HG02938 (cell line): ENCODE data around the gene FXYD6.

Experiments
- ATAC-seq: cut with Tn5 transposase; IDR thresholded peaks from one replicate; pipeline ENCODE4 v1.9.1; 2021; ENCODE audit warnings: mild to moderate bottlenecking, moderate library complexity; ENCODE audit not compliant: unreplicated experiment

The FXYD6 gene

DNA sequence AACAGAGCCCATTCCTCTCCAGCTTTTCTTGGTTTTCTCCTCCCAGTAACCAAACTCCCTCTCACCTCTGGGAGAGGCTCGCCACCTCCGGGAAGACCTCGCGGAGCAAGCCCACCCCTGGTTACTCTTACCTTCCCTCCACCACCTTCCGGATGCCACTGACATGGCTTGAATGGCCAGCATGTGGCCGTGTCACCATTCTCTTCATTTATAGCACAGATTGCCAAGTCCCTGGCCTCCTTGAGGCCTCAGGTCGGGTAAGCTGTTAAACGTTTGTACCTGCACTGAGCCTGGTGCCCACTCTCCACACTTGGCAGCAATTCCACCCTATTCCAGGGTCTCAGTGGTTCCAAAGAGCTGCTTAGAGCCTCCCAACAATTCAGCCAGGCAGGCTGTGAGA lies 43.9 kb downstream of the FXYD6 start:
- no peak for ATAC-seq

DNA sequence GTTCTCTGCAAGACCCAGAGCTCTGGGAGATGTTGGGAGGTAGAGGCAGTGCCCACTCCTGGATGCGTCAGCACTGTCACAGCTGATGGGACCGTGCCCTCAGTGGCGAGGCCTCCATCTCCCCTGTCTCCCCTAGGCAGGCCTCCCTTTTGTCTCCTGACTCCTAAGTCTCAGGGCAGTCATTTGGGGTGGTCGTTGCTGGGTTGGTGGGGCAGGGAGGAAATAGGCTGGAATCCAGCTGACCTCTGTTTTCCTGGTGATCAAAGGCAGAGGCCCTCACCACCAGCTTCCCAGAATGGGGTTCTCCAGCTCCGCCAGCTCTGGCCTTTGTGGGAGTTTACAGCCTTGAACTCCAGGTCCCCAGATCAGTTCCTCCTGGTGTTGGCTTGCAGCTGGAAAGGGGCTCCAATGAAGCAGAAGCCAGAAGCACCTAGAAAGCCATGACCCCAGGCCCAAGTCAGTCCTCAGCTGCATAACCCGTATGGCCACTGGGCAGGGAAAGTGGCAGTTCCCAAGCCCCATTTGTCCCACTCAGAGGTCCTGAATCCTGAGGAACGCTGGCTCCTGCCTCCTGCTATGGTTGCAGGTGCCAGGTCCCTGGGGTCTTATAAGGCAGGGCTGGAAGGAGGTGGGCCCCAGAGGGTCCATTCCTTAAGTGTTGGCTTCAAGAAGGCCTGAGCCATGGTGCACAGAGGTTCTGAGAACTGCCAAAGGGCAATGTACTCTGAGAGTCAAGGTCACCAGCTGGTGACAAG lies 44.6 kb downstream of the FXYD6 start:
- ATAC-seq: no peak

DNA sequence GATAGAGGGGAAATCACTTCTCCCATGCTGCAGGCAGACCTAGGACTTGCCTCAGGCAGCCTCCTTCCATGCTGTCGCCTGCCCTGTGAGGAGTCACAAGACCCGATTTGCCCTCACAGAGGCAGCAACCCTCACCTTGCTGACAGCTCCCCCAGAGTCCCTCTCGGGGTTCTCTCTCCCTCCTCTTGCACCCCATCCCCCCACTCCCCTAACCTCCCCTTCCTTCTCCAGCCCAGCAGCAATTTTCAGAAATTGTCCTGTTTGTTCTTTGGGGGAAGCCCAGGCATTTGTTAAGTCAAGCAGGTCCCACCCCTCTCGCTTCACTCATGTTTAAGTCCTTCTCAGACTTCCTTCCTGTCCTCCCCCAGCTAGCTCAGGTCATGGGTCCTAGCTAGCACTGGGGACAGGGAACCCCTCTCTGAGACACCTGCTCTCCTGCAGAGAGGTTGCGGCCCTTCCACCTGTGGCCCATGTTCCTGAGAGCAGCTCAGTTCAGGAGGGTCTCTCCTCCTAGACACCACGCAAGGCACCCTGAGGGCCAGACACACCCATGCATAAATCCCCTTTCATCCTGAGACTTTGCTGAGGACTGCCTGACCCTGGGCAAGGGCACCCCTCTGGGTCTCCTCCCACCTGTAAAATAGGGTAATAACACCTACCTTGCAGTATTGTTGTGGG lies 45.6 kb downstream of the FXYD6 start:
- no peak for ATAC-seq

- no peak for ATAC-seq
These were observed 46.4 kb downstream of the FXYD6 start for GRCh38 chr11:117830072-117830471.

DNA sequence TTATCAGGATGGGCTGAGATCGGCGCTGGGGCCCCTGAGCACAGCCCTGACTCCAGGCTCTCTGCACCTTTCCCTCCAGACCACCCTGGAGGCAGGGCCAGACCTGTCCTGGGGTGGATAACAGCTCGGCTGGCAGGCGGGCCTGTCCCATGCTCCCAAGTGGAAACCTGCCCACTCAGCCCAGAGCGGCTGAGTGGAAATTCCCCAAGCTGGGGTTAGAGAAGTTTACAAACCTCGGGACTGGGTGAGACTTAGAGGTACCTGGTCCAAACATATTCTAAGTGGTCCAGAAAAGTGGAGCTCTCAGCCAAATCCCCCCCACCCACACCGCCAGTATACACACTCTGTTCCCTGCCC lies 47.1 kb downstream of the FXYD6 start:
- ATAC-seq: no peak

- no peak for ATAC-seq
These were observed 47.7 kb downstream of the FXYD6 start for GRCh38 chr11:117828611-117829368.

DNA sequence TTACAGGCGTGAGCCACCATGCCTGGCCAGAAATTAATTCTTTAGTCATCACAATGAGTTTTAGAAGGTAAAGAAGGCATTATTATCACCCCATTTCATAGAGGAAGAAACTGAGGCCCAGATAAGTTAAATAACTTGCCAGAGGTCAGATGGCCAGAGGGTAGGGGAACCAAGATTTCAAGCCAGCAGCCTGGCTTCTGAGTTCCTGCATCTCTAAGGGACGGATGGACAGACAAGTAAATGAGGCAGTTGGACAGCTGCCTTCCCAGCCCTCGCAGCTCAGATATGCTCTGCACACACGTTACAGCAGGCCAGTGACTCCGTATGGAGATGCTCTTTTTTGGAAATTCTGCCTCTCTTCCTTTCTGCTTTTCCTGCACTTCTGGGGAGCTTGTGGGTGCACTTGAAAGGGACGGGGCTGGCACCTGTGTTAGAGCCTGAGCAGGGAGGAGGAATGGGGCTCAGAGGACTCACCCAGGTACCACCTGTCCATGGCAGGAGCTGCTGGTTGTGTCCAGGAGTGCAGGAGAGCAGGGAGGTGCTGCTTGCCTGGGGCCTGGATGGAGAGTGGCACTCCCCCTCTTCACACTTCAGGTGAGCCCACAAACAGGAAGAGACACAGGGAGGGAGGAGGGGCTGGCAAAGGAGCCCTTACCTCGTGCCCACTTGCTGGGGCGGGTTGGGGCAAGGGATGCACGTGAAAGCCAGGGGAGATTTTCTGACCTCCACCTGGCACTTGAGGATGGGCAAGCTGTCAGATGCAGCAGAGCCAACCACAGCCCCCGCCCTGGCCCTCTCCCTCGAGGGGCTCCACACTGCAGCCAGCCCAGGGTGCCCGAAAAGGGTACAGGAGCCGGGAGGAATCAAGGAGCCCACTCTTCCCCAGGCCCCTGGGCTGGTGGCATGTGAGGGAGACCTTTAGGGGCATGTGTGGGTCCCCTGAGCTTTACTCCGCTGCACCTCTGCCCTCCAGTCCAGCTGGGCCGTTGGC lies 48.6 kb downstream of the FXYD6 start:
- ATAC-seq: no peak

- no peak for ATAC-seq
These were observed 49.6 kb downstream of the FXYD6 start for GRCh38 chr11:117826832-117827231.

- ATAC-seq: no peak
These were observed 50.3 kb downstream of the FXYD6 start for GRCh38 chr11:117826190-117826570.

GRCh38 chr11:117825538-117826189 lies 50.8 kb downstream of the FXYD6 start:
- ATAC-seq: no peak

DNA sequence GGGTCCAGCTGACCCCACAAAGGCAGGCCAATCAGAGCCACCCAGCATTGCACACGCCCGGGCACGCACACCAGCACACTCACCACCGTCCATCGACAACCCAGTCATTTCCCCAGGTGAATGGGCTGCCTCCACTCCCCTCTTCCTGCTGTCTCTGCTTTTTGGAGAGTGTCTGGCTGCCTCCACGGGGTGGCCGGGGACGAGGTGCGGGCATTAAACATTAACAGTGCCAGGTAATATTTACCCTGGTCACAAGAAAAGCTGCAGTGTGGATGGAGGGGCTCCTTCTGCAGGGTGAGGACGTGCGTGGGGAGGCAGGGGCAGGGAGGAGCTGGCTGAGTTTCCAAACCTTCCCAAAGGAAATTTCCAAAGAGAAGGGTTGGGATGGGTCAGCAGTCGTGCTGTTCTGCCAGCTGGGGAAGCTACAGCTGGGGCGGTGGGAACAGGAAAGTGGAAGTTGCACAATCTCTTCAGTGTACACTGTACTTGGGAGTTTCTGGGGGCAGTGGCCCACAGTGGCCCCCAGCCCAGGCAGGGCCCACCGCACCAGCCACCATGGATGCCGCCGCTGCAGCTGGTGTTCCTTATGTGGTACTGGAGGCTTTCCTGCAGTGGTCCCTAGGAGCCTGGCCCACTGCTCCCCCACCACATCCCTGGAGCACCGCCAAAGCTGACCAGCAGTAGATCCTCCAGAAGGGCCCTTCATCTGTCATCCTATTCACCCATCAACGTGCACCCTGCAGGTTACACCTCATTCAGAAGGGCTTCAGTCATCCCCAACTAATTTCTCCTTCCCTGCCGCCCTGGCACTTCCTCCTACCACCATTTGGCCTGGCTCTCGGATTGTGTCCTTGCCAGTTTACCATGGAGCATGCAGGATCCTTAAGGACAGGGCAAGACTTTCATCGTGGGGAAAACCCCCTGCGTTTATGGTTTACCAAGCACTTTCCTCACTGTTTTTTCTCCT lies 51.6 kb downstream of the FXYD6 start, which contains the start of gene FXYD2:
Gene FXYD2 (minus strand): TSS at position 174 of the 967 bp plus-strand sequence. CDS start 66 bp downstream, at position 108.
- ATAC-seq: no peak

DNA sequence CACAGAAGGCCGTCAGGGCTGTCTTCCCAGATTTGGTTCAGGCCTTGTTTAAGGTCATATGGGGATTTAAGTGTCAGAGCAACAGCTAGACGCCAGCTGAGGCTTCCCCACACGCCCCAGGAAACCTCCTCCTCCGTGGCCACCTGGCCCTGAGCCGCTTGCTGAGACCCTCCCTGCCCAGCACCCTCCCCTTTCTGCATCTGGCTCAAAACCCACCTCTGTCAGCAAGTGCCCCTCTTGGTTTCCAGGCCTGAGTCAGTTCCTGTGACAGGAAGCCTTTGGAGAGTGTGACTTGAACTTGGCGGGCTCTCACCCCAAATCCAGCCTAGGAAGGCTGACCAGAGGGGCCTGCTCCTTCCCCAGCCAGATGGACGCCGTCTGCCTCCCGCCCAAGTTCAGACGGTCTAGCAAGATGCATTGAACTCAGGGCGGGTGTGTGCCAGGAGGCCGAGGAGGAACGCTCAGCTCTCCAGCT lies 52.5 kb downstream of the FXYD6 start:
- no peak for ATAC-seq

DNA sequence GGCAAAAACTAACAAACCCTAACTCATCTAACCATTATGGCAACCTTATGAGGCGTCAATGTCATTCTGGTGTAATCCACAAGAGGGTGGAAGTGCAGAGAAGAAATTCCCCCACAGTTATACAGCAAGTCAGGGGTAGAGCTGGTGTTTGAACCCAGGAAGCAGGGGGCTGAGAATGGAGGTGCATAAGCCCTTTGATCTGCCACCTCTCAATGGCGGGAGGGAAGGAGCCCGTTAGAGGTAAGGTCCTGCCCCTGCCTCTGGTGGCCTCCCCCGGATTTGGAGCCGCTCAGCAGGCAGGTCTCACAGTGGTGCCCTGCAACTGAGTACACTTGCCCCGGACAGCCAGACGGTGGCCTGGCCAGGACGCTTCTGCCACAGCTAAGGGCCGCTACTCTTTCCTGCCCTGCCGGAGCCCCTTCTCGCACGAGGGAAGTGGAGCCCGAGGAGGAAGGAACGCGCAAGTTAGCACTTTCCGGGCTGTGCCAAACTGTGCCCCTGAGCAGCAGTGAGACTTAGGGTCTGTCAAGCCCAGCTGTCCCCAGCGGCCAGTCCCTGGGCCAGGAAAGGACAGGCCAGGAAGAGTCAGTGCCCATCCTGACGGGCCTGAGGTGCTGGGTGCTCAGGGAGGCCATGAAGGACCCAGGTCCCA lies 53.0 kb downstream of the FXYD6 start:
- ATAC-seq: no peak

GRCh38 chr11:117822074-117823033 lies 54.1 kb downstream of the FXYD6 start:
- ATAC-seq: no peak

DNA sequence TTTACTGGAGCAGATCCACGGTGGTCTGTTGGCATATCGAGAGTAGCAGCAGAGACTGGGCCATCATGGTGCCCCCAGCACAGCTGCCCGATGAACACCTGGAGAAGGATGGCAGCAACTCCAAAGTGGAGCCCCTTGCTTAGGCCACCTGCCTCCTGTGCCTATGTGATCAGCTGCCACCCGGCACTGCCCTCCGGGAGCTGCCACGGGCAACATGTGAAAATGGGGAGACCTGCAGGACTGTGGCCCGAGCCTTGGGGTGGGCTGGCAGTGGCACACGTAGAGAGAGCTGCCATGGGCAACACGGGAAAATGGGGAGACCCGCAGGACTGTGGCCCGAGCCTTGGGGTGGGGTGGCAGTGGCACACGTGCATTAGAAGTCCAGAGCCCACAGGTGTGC lies 55.0 kb downstream of the FXYD6 start:
- no peak for ATAC-seq

- ATAC-seq: no peak
These were observed 55.9 kb downstream of the FXYD6 start for GRCh38 chr11:117820516-117820915.

DNA sequence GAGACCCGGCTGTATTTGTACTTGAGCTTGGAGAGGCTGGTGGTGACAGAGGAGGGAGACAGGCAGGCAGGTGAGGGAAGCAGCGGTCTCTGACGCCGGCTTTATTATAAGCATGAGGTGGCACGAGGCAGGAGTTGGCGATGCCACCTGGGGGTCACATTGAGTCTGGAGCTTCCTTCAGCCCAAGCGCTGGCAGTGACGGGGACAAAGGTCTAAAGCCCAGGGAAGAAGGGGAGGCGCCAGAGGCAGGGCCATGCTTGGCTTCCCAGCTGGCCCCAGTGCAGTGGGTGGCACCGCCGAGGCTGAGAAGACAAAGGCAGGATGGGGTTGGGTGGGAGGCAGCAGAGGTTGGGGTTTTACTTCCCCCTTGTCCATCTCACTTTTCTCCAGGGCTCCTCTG lies 56.4 kb downstream of the FXYD6 start:
- no peak for ATAC-seq
